Measurements from ENCODE around the gene PP2D1.

- TF ChIP-seq CTCF (IDR thresholded peaks at IDR 0.05) (no peak), POLR2AphosphoS5 (IDR thresholded peaks at IDR 0.05; ENCODE audit: low read depth, low read length) (no peak), SIN3A (IDR thresholded peaks at IDR 0.05; ENCODE audit: borderline replicate concordance, insufficient read depth, low read depth, low read length) (no peak), REST (IDR thresholded peaks at IDR 0.05; ENCODE audit: insufficient read depth in 1 of 2, low read depth in 2 of 2, low read length in 1 of 2) (no peak)
These were observed 74.4 kb downstream of the PP2D1 start for GRCh38 chr3:19937459-19938294.
